Osteocyte (in vitro differentiated cells): ENCODE measurements around the gene SPNS3. TPM values are rescaled to one million over a fixed set of nuclear protein-coding genes. Genes with fewer than 3 reads are reported as not detected.

Experiments
- DNase-seq: peaks from one replicate; pipeline ENCODE4 v3.0.0; 2021; ENCODE audit warnings: mixed read lengths; ENCODE audit not compliant: unreplicated experiment; ENCODE audit errors: extremely low spot score
- H3K27ac Mint-ChIP-seq: one replicate; pipeline ENCODE4 v1.8.0; 2021; ENCODE audit warnings: mild to moderate bottlenecking, mixed read lengths; ENCODE audit not compliant: unreplicated experiment
- H3K27me3 Mint-ChIP-seq: one replicate; pipeline ENCODE4 v1.8.0; 2021; ENCODE audit warnings: mixed read lengths; ENCODE audit not compliant: unreplicated experiment
- H3K36me3 Mint-ChIP-seq: one replicate; pipeline ENCODE4 v1.8.0; 2021; ENCODE audit warnings: mixed read lengths; ENCODE audit not compliant: unreplicated experiment
- H3K4me1 Mint-ChIP-seq: one replicate; pipeline ENCODE4 v1.8.0; 2021; ENCODE audit warnings: mixed read lengths; ENCODE audit not compliant: unreplicated experiment
- H3K4me3 Mint-ChIP-seq: one replicate; pipeline ENCODE4 v1.8.0; 2021; ENCODE audit warnings: mild to moderate bottlenecking, moderate library complexity, mixed read lengths; ENCODE audit not compliant: unreplicated experiment
- H3K9me3 Mint-ChIP-seq: one replicate; pipeline ENCODE4 v1.8.0; 2021; ENCODE audit warnings: mixed read lengths; ENCODE audit not compliant: unreplicated experiment
- CTCF ChIP-seq: fragments of 200-600 bp; sonication (generic); IDR thresholded peaks from 2 replicates; pipeline ENCODE4 v1.5.0; 2021; ENCODE audit warnings: antibody characterized with exemption, mild to moderate bottlenecking, moderate library complexity
- total RNA-seq: library from RNA; stranded (reverse); gene quantifications from 2 replicates; pipeline ENCODE4 v1.2.1, GENCODE V29; 2021

SPNS3 gene
- total RNA-seq, 1 donor from 2014 or later = not detected

- TF ChIP-seq CTCF = no peak
- no peaks in the 10 kb centered on the region for H3K9me3 Mint-ChIP-seq
- H3K36me3 Mint-ChIP-seq = no peaks in the 10 kb centered on the region
- H3K4me3 Mint-ChIP-seq = no peak overlapping the region
- DNase-seq = no peak
- H3K4me1 Mint-ChIP-seq = no peaks in the 10 kb centered on the region
- no peak overlapping the region for H3K27ac Mint-ChIP-seq
- H3K27me3 Mint-ChIP-seq = peaks cover 40% of the 10 kb centered on the region
Measured at GRCh38 chr17:4506175-4506813, 72.6 kb downstream of the SPNS3 start.

- no peak for TF ChIP-seq CTCF
- Mint-ChIP-seq H3K27me3 (peaks cover 35% of the 10 kb centered on the region), H3K36me3 (no peaks in the 10 kb centered on the region), H3K4me3 (no peak overlapping the region), H3K27ac (no peak overlapping the region), H3K4me1 (no peaks in the 10 kb centered on the region), H3K9me3 (no peaks in the 10 kb centered on the region)
- no peak for DNase-seq
Measured at GRCh38 chr17:4506892-4507291, 73.2 kb downstream of the SPNS3 start.

- no peaks in the 10 kb centered on the region for H3K9me3 Mint-ChIP-seq
- no peak for DNase-seq
- no peak overlapping the region for H3K4me3 Mint-ChIP-seq
- TF ChIP-seq CTCF = no peak
- H3K36me3 Mint-ChIP-seq = no peaks in the 10 kb centered on the region
- H3K4me1 Mint-ChIP-seq = no peaks in the 10 kb centered on the region
- H3K27ac Mint-ChIP-seq = no peak overlapping the region
- peaks cover 32% of the 10 kb centered on the region for H3K27me3 Mint-ChIP-seq
Measured at GRCh38 chr17:4507361-4508111, 73.8 kb downstream of the SPNS3 start.

GRCh38 chr17:4508207-4508606 is 74.5 kb downstream of the SPNS3 start:
- DNase-seq = no peak
- TF ChIP-seq CTCF = no peak
- no peaks in the 10 kb centered on the region for H3K9me3 Mint-ChIP-seq
- peaks cover 27% of the 10 kb centered on the region for H3K27me3 Mint-ChIP-seq
- no peak overlapping the region for H3K4me3 Mint-ChIP-seq
- H3K4me1 Mint-ChIP-seq = no peaks in the 10 kb centered on the region
- H3K36me3 Mint-ChIP-seq = no peaks in the 10 kb centered on the region
- no peak overlapping the region for H3K27ac Mint-ChIP-seq

GRCh38 chr17:4509401-4509800 is 75.7 kb downstream of the SPNS3 start:
- Mint-ChIP-seq H3K27me3 (peaks cover 27% of the 10 kb centered on the region), H3K27ac (no peak overlapping the region), H3K9me3 (no peaks in the 10 kb centered on the region), H3K4me1 (no peaks in the 10 kb centered on the region), H3K4me3 (no peak overlapping the region), H3K36me3 (no peaks in the 10 kb centered on the region)
- DNase-seq = no peak
- no peak for TF ChIP-seq CTCF
